K562 (cell line): ENCODE measurements around the gene ADAMTS14. TPM values are rescaled to one million over a fixed set of nuclear protein-coding genes. Genes with fewer than 3 reads are reported as not detected.

Experiments used
- ATAC-seq: fragments of 200-7000 bp; cut with Tn5 transposase; 3 replicates; pipeline ENCODE4 v1.9.1; 2020; ENCODE audit warnings: moderate library complexity
- BruUV-seq: library from RNA; stranded (reverse); fragments of 400-500 nt; replicated peaks from 2 replicates; lab custom pipeline; 2021; lab: Mats Ljungman, UMichigan
- CTCF ChIA-PET: fragments of 300-600 bp; formaldehyde crosslinking; extraction: SDS; loops from one replicate; lab custom pipeline; 2021; ENCODE audit warnings: low intra/inter-chr PET ratio; lab: Yijun Ruan, JAX
- POLR2A ChIA-PET: fragments of 300-600, 350-650 bp; sonication (Branson Sonifier 250); formaldehyde crosslinking; extraction: SDS; loops from one replicate; lab custom pipeline; 2021; ENCODE audit warnings: antibody characterized with exemption, inconsistent platforms; lab: Yijun Ruan, JAX
- DNase-seq, 4 experiments: peaks; one replicate each; pipeline versions ENCODE4 v3.0.0 to v3.0.0-alpha.2; 2011 to 2018; ENCODE audit warnings: low spot score in 3 of 4, mixed read lengths in 3 of 4; ENCODE audit errors: extremely low read depth in 1 of 4
- FAIRE-seq: peaks from 2 replicates; lab custom pipeline; 2011; peaks lifted over from hg19 to GRCh38; lab: Jason Lieb, UNC
- H2AFZ ChIP-seq: 2 replicates; pipeline ENCODE4 v1.6.0; 2011; ENCODE audit warnings: low read depth, low read length, control low read depth, inconsistent platforms
- H3K27ac ChIP-seq: fragments of 200-600 bp; 3 replicates; pipeline ENCODE4 v1.8.0; 2011; ENCODE audit warnings: low read depth, mild to moderate bottlenecking, control low read depth, inconsistent platforms, low read length, moderate library complexity, mixed read lengths; ENCODE audit errors: extremely low read depth
- H3K27me3 ChIP-seq, 2 experiments: fragments of 300-600 bp in 1 of 2; 2 replicates in 1 of 2; 3 replicates in 1 of 2; pipeline versions ENCODE4 v1.6.0 to v1.8.0; 2011; ENCODE audit warnings: inconsistent platforms in 2 of 2, low read length in 2 of 2, mild to moderate bottlenecking in 1 of 2, mixed read lengths in 1 of 2, moderate library complexity in 1 of 2; ENCODE audit not compliant: control insufficient read depth in 2 of 2, insufficient read depth in 2 of 2
- H3K36me3 ChIP-seq: fragments of 300-600 bp; 3 replicates; pipeline ENCODE4 v1.8.0; 2011; ENCODE audit warnings: mild to moderate bottlenecking, low read length, inconsistent platforms; ENCODE audit not compliant: control insufficient read depth, insufficient read depth
- H3K4me1 ChIP-seq, 2 experiments: fragments of 200-600 bp in 1 of 2; replicated peaks in 1 of 2; 2 replicates in 1 of 2; 3 replicates in 1 of 2; pipeline versions ENCODE4 v1.5.1 to v1.8.0; 2011; ENCODE audit warnings: inconsistent platforms in 2 of 2, low read length in 2 of 2, mild to moderate bottlenecking in 1 of 2, mixed read lengths in 1 of 2, moderate library complexity in 1 of 2; ENCODE audit not compliant: control insufficient read depth in 2 of 2, insufficient read depth in 2 of 2
- H3K4me2 ChIP-seq: 2 replicates; pipeline ENCODE4 v1.6.1; 2011; ENCODE audit warnings: low read length, control low read depth, inconsistent platforms, mixed read lengths; ENCODE audit not compliant: insufficient read depth
- H3K4me3 ChIP-seq: fragments of 200-600 bp; sonication (generic), shearing (Covaris generic); 2 replicates; pipeline ENCODE4 v1.5.1; 2016; ENCODE audit warnings: control low read depth, inconsistent platforms
- H3K79me2 ChIP-seq: fragments of 200-600 bp; 3 replicates; pipeline ENCODE4 v1.8.0; 2011; ENCODE audit warnings: low read length, inconsistent platforms; ENCODE audit not compliant: control insufficient read depth, insufficient read depth
- H3K9ac ChIP-seq, 2 experiments: 2 replicates each; pipeline versions ENCODE4 v1.6.0 to v1.6.1; 2011; ENCODE audit warnings: low read depth in 2 of 2, low read length in 2 of 2, control low read depth in 1 of 2, inconsistent platforms in 1 of 2, mild to moderate bottlenecking in 1 of 2, mixed read lengths in 1 of 2; ENCODE audit not compliant: insufficient read depth in 1 of 2
- H3K9me1 ChIP-seq: one replicate; pipeline ENCODE4 v1.6.0; 2011; ENCODE audit warnings: inconsistent platforms, mild to moderate bottlenecking, low read length, moderate library complexity; ENCODE audit not compliant: control insufficient read depth, insufficient read depth
- H3K9me3 ChIP-seq: replicated peaks from 2 replicates; pipeline ENCODE4 v1.5.1; 2011; ENCODE audit warnings: low read depth, low read length, inconsistent platforms; ENCODE audit not compliant: control insufficient read depth, insufficient read depth
- H4K20me1 ChIP-seq: replicated peaks from 2 replicates; pipeline ENCODE4 v1.6.1; 2011; ENCODE audit warnings: low read length, inconsistent platforms, mixed read lengths; ENCODE audit not compliant: control insufficient read depth, insufficient read depth
- CHD2 ChIP-seq: IDR thresholded peaks from 2 replicates; pipeline ENCODE4 v1.6.1; 2011; ENCODE audit warnings: low read depth, low read length
- CREB3 ChIP-seq: fragments of 450-650 bp; conservative IDR thresholded peaks from 2 replicates; pipeline ENCODE4 v1.6.1; 2016; ENCODE audit warnings: missing genetic modification characterization, low read depth, mild to moderate bottlenecking, missing compliant biosample characterization, moderate library complexity
- ELF1 ChIP-seq: fragments of 200-800 bp; sonication (Bioruptor generic); IDR thresholded peaks from 2 replicates; pipeline ENCODE4 v1.6.1; 2016; ENCODE audit warnings: missing genetic modification characterization, missing compliant biosample characterization
- EZH2 ChIP-seq: IDR thresholded peaks from 2 replicates; pipeline ENCODE4 v1.6.1; 2012; ENCODE audit warnings: low read depth, mild to moderate bottlenecking, inconsistent platforms, low read length, borderline replicate concordance
- HLTF ChIP-seq: fragments of 450-650 bp; IDR thresholded peaks from 2 replicates; pipeline ENCODE4 v1.6.1; 2016
- MLLT1 ChIP-seq, 2 experiments: fragments of 450-650 bp; IDR thresholded peaks; 2 replicates each; pipeline ENCODE4 v1.6.1; 2016
- NFXL1 ChIP-seq: fragments of 450-650 bp; formaldehyde crosslinking; IDR thresholded peaks from 2 replicates; pipeline ENCODE4 v1.4.0; 2021; ENCODE audit warnings: mild to moderate bottlenecking
- PHF20 ChIP-seq: fragments of 450-650 bp; IDR thresholded peaks from 2 replicates; pipeline ENCODE4 v1.6.1; 2018; ENCODE audit not compliant: partially characterized antibody
- POU5F1 ChIP-seq: fragments of 150-350 bp; IDR thresholded peaks from 2 replicates; pipeline ENCODE4 v1.6.1; 2014; ENCODE audit warnings: borderline replicate concordance, low read length, low read depth, mild to moderate bottlenecking; ENCODE audit not compliant: partially characterized antibody
- RUNX1 ChIP-seq: sonication (generic); IDR thresholded peaks from 2 replicates; pipeline ENCODE4 v1.6.1; 2016; ENCODE audit warnings: antibody characterized with exemption, low read depth
- SMARCB1 ChIP-seq: IDR thresholded peaks from 2 replicates; pipeline ENCODE4 v1.6.1; 2011; ENCODE audit warnings: improper control_type of control experiment, low read depth; ENCODE audit not compliant: insufficient read length
- SRF ChIP-seq, 2 experiments: fragments of 250-450, 450-650 bp in 1 of 2; sonication (Bioruptor Pico) in 1 of 2; sonication (generic) in 1 of 2; formaldehyde crosslinking; IDR thresholded peaks; 2 replicates each; pipeline versions ENCODE4 v1.5.0 to v1.5.1; 2020 to 2022; ENCODE audit warnings: mild to moderate bottlenecking in 1 of 2, missing genetic modification reagents in 1 of 2
- SRSF3 ChIP-seq: fragments of 200-400 bp; formaldehyde crosslinking; IDR thresholded peaks from 2 replicates; pipeline ENCODE4 v1.6.1; 2016; ENCODE audit warnings: mild to moderate bottlenecking, low read length, moderate library complexity; ENCODE audit not compliant: insufficient read depth
- ZBTB12 ChIP-seq: fragments of 250-450 bp; sonication (Bioruptor Pico); IDR thresholded peaks from 2 replicates; pipeline ENCODE4 v1.4.0; 2020
- ZNF121 ChIP-seq: sonication (generic); formaldehyde crosslinking; conservative IDR thresholded peaks from 2 replicates; pipeline ENCODE4 v1.8.0; 2022; ENCODE audit warnings: missing genetic modification reagents
- ZNF134 ChIP-seq: fragments of 250-450 bp; sonication (Bioruptor Pico); conservative IDR thresholded peaks from 2 replicates; pipeline ENCODE4 v1.4.0; 2020
- ZNF551 ChIP-seq: fragments of 250-450 bp; sonication (Bioruptor Pico); IDR thresholded peaks from 2 replicates; pipeline ENCODE4 v1.5.0; 2021; ENCODE audit warnings: mild to moderate bottlenecking, moderate library complexity
- WGBS: fragments of 100-300 bp; shearing (Covaris generic); methylation state at CpG from one replicate; pipeline ENCODE4 v1.1.6; 2016; ENCODE audit warnings: low coverage, mixed read lengths; ENCODE audit not compliant: insufficient coverage; ENCODE audit errors: missing lambda C conversion rate; 5-methylcytosine and 5-hydroxymethylcytosine counted together
- in situ Hi-C: fragments of 300-500 bp; cut with MboI; formaldehyde crosslinking; loops from 4 replicates; pipeline ENCODE4 v1.15.0; 2018; ENCODE audit warnings: inconsistent platforms, mixed read lengths
- intact Hi-C: fragments of 100-400 bp; cut with micrococcal nuclease; formaldehyde crosslinking; loops from 2 replicates; pipeline ENCODE4 v1.14.2; 2022
- polyA plus RNA-seq, 8 experiments: library from polyadenylated mRNA; depleted of rRNA in 4 of 8; stranded (reverse) in 5 of 8; unstranded in 3 of 8; fragments of >200 nt; fragmentation: Nextera tagmentation in 2 of 8; fragmentation: Illumina TruSeq in 1 of 8; extraction: Ambion mirVana in 2 of 8; extraction: Trizol in 1 of 8; gene quantifications; 2 replicates each; pipeline versions ENCODE4 v1.2.1 to v1.2.3, GENCODE V29; 2011 to 2014; ENCODE audit warnings: inconsistent platforms in 1 of 8, missing spikeins in 1 of 8
- total RNA-seq, 7 experiments: library from RNA; depleted of rRNA in 6 of 7; stranded (reverse); fragments of >200 nt in 6 of 7; fragmentation: Illumina TruSeq in 2 of 7; extraction: Trizol in 2 of 7; gene quantifications; 2 replicates each; pipeline versions ENCODE4 v1.2.1 to v1.2.3, GENCODE V29; 2011 to 2021; ENCODE audit warnings: low replicate concordance in 1 of 7
- TF ChIP-seq, protein P1 (sequence below): sonication (generic); formaldehyde crosslinking; IDR thresholded peaks from 2 replicates; pipeline ENCODE4 v1.8.0; 2022; ENCODE audit warnings: mild to moderate bottlenecking, missing genetic modification reagents

ADAMTS14 gene
- total and polyA plus RNA-seq, 9 of the 15 experiments (the other 6 are each of a cell fraction or from before 2014, with no cell fraction given), result 0.04 to 37.4 (median 15.9) TPM

DNA sequence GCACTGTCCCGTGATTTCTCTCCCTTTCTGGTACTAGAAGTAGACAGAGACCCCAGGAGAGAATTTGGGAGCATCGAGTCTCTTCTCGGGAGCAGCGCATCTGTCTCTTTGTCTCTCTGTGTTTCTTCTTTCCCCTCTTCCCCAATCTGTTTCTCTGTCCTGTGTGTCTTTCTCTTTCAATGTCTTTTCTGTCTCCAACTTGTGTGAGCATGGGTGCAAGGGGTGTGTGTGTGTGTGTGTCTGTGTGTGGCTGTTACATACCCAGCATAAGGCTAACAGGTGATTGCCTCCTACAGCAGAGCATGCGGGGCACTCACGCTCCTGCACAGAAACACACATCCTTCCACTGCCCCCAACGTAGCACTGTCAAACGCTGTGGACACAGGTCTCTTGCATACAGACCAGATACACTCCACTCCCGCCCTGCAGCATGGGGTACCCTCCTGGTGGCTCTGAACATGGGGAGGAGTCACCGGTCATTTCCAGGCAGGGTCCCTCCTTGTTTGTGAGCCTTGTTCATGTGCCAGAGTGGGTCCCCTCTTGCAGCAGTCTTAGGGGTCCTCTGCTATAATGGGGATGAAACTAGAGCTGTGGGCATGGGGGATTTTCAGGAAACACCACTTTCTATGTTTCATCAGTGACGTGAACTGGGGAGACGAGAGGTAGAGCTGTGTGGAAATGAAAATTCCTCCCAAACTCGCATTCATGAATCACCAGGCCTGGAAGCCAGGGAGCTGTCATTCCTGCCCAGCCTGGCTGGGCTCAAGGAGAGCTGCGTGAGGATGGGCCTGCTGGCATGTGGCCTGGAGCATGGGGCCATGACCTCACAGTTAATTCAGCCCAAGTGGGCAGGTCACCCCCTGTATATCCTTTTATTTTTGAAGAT is 980 bp downstream of the ADAMTS14 start:
- Histone ChIP-seq H3K9ac (peak overlapping the region; percentile 76 to 96), H3K27ac (peak overlapping the region; percentile 82)
- POLR2A ChIA-PET, result interaction anchor here (0.6 to 1.3 kb wide), 5 partner anchors 11 to 210 kb away, joined by 3 to 4 read pairs (median 3); no protein-coding TSS in a partner anchor
- TF ChIP-seq ELF1 (tag) (no peak), CREB3 (tag) (no peak), NFXL1 (CRISPR knock-in tag) (no peak), SMARCB1 (no peak), MLLT1 (IDR thresholded peaks at IDR 0.05) (peak; percentile 91 to 95), CHD2 (no peak), HLTF (peak; percentile 79; the same call in 1 of the 2 replicates), POU5F1 (no peak), PHF20 (no peak), RUNX1 (no peak), SRF (CRISPR knock-in tag; IDR thresholded peaks at IDR 0.05) (0 out of 4 replicates have a peak, but pooled peaks of 1 of the 2 experiments have one; percentile 21), SRSF3 (no peak), ZNF551 (no peak), EZH2 (no peak), ZNF121 (CRISPR knock-in tag) (no peak), ZBTB12 (CRISPR knock-in tag) (no peak), ZNF134 (CRISPR knock-in tag) (no peak)
- TF ChIP-seq, protein P1, sequence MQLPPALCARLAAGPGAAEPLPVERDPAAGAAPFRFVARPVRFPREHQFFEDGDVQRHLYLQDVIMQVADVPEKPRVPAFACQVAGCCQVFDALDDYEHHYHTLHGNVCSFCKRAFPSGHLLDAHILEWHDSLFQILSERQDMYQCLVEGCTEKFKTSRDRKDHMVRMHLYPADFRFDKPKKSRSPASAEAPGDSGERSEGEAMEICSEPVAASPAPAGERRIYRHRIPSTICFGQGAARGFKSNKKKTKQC (CRISPR knock-in tag), result no peak

More for the DNA sequence above, 980 bp downstream of the ADAMTS14 start:
- Histone ChIP-seq H3K36me3 (peaks cover 43% of the 10 kb centered on the region), H3K4me1 (peaks cover 86 to 90% of the 10 kb centered on the region in 2 experiments), H3K9me3 (no peaks in the 10 kb centered on the region), H3K4me2 (peak overlapping the region; percentile 78), H3K4me3 (peak overlapping the region; percentile 62), H2AFZ (peak overlapping the region; percentile 35; the same call in 1 of the 2 replicates), H4K20me1 (no peaks in the 10 kb centered on the region), H3K27me3 (no peaks in the 10 kb centered on the region), H3K9me1 (no peaks in the 10 kb centered on the region), H3K79me2 (peaks cover 71% of the 10 kb centered on the region)
- CTCF ChIA-PET, result interaction anchor here (0.9 kb wide), 1 partner anchor 54 kb away, joined by 3 read pairs; no protein-coding TSS in a partner anchor
- TSS peak; percentile 55 for BruUV-seq
- ATAC-seq (peak; percentile 66), FAIRE-seq (peak; percentile 64), DNase-seq (peak in 3 of 4 experiments; percentile 44 to 70 (median 68))
- intact Hi-C loops, result loop anchor here (2.0 kb wide), 2 partner anchors 86 to 122 kb away; no protein-coding TSS in a partner anchor
- WGBS, result 6% methylated on average over 14 of the region's 14 CpGs
- in situ Hi-C loops, result no loop called here
